Astrocyte (in vitro differentiated cells and primary cell): ENCODE measurements around the gene AARS2. TPM values are rescaled to one million over a fixed set of nuclear protein-coding genes. Genes with fewer than 3 reads are reported as not detected.

Experiments used
- DNase-seq: peaks from one replicate; pipeline ENCODE4 v3.0.0-alpha.2; 2010; ENCODE audit warnings: low read depth
- FAIRE-seq: peaks from 2 replicates; lab custom pipeline; 2011; peaks lifted over from hg19 to GRCh38; lab: Jason Lieb, UNC
- H2AFZ ChIP-seq: 2 replicates; pipeline ENCODE4 v1.6.0; 2012; ENCODE audit warnings: low read depth, low read length, inconsistent platforms
- H3K27ac ChIP-seq: 2 replicates; pipeline ENCODE4 v1.5.1; 2011; ENCODE audit warnings: low read depth, low read length, inconsistent platforms
- H3K27me3 ChIP-seq: 2 replicates; pipeline ENCODE4 v1.6.0; 2011; ENCODE audit warnings: low read length, inconsistent platforms; ENCODE audit not compliant: insufficient read depth
- H3K36me3 ChIP-seq: 2 replicates; pipeline ENCODE4 v1.5.1; 2011; ENCODE audit warnings: low read length, inconsistent platforms; ENCODE audit not compliant: insufficient read depth
- H3K4me1 ChIP-seq: 2 replicates; pipeline ENCODE4 v1.5.1; 2011; ENCODE audit warnings: low read length, inconsistent platforms; ENCODE audit not compliant: insufficient read depth
- H3K4me2 ChIP-seq: 2 replicates; pipeline ENCODE4 v1.6.0; 2012; ENCODE audit warnings: low read length, inconsistent platforms
- H3K4me3 ChIP-seq: 2 replicates; pipeline ENCODE4 v1.5.1; 2011; ENCODE audit warnings: low read depth, mild to moderate bottlenecking, low read length, inconsistent platforms; ENCODE audit not compliant: insufficient read depth
- H3K79me2 ChIP-seq: 2 replicates; pipeline ENCODE4 v1.6.0; 2012; ENCODE audit warnings: mild to moderate bottlenecking, low read length, inconsistent platforms; ENCODE audit not compliant: insufficient read depth
- H3K9ac ChIP-seq: 2 replicates; pipeline ENCODE4 v1.6.0; 2012; ENCODE audit warnings: mild to moderate bottlenecking, low read length, inconsistent platforms
- H3K9me3 ChIP-seq: 2 replicates; pipeline ENCODE4 v1.5.1; 2012; ENCODE audit warnings: low read depth, mild to moderate bottlenecking, low read length, inconsistent platforms; ENCODE audit not compliant: insufficient read depth
- H4K20me1 ChIP-seq: 2 replicates; pipeline ENCODE4 v1.6.0; 2012; ENCODE audit warnings: low read length, inconsistent platforms; ENCODE audit not compliant: insufficient read depth
- H3K27ac Mint-ChIP-seq: one replicate; pipeline ENCODE4 v1.8.0; 2021; ENCODE audit warnings: mild to moderate bottlenecking, mixed read lengths; ENCODE audit not compliant: unreplicated experiment
- H3K27me3 Mint-ChIP-seq: one replicate; pipeline ENCODE4 v1.8.0; 2021; ENCODE audit warnings: low read depth, mixed read lengths; ENCODE audit not compliant: unreplicated experiment
- H3K36me3 Mint-ChIP-seq: one replicate; pipeline ENCODE4 v1.8.0; 2021; ENCODE audit warnings: low read depth, mixed read lengths; ENCODE audit not compliant: unreplicated experiment
- H3K4me1 Mint-ChIP-seq: one replicate; pipeline ENCODE4 v1.8.0; 2021; ENCODE audit warnings: low read depth, mixed read lengths; ENCODE audit not compliant: unreplicated experiment
- H3K4me3 Mint-ChIP-seq: one replicate; pipeline ENCODE4 v1.8.0; 2021; ENCODE audit warnings: mild to moderate bottlenecking, moderate library complexity, mixed read lengths; ENCODE audit not compliant: unreplicated experiment
- H3K9me3 Mint-ChIP-seq: one replicate; pipeline ENCODE4 v1.8.0; 2021; ENCODE audit warnings: mild to moderate bottlenecking, mixed read lengths; ENCODE audit not compliant: unreplicated experiment
- EZH2 ChIP-seq: IDR thresholded peaks from 2 replicates; pipeline ENCODE4 v1.6.1; 2012; ENCODE audit warnings: mild to moderate bottlenecking, low read length, inconsistent platforms; ENCODE audit not compliant: insufficient read depth
- total RNA-seq: library from RNA; stranded (reverse); gene quantifications from 2 replicates; pipeline ENCODE4 v1.2.1, GENCODE V29; 2021
- TF ChIP-seq, protein P1 (sequence below): IDR thresholded peaks from 2 replicates; pipeline ENCODE4 v1.5.1; 2011; ENCODE audit warnings: low read depth, mild to moderate bottlenecking, inconsistent platforms, low read length, moderate library complexity; ENCODE audit not compliant: insufficient read depth

AARS2 gene
- total RNA-seq, 1 donor from 2014 or later: 12.3 TPM

DNA sequence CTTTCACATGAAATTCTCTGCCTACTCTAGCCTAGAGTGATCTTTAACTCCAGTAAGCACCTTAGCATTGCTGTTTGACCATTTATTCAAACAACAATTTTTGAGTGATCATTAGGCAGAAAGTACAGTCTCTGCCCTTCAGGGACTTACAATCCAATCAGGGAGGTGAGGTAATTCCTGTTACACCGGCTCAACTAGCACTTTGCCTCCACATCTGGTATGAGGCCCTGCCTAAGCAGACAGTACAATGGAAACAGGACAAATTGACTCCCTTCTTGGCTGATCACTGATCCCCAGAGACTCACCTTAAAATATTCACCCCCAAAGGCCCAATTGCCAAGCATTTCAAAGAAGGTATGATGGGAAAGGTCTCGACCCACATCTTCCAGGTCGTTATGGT, 1.4 kb downstream of the AARS2 start:
- Mint-ChIP-seq H3K36me3 (peaks cover 22% of the 10 kb centered on the region), H3K9me3 (no peaks in the 10 kb centered on the region), H3K4me1 (peaks cover 20% of the 10 kb centered on the region), H3K27me3 (no peaks in the 10 kb centered on the region), H3K4me3 (peak overlapping the region; percentile 96), H3K27ac (peak overlapping the region; percentile 59)
- peak overlapping the region; percentile 92 for H3K9ac ChIP-seq
- no peak overlapping the region for H3K4me3 ChIP-seq
- no peak overlapping the region for H3K27ac ChIP-seq
- peak overlapping the region; percentile 87 for H3K4me2 ChIP-seq
- H4K20me1 ChIP-seq: peaks cover 10% of the 10 kb centered on the region
- peaks cover 29% of the 10 kb centered on the region for H3K36me3 ChIP-seq
- no peak for DNase-seq
- H3K27me3 ChIP-seq: peaks cover 7% of the 10 kb centered on the region
- TF ChIP-seq, protein P1, sequence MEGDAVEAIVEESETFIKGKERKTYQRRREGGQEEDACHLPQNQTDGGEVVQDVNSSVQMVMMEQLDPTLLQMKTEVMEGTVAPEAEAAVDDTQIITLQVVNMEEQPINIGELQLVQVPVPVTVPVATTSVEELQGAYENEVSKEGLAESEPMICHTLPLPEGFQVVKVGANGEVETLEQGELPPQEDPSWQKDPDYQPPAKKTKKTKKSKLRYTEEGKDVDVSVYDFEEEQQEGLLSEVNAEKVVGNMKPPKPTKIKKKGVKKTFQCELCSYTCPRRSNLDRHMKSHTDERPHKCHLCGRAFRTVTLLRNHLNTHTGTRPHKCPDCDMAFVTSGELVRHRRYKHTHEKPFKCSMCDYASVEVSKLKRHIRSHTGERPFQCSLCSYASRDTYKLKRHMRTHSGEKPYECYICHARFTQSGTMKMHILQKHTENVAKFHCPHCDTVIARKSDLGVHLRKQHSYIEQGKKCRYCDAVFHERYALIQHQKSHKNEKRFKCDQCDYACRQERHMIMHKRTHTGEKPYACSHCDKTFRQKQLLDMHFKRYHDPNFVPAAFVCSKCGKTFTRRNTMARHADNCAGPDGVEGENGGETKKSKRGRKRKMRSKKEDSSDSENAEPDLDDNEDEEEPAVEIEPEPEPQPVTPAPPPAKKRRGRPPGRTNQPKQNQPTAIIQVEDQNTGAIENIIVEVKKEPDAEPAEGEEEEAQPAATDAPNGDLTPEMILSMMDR: no peak
- TF ChIP-seq EZH2: no peak
- H3K79me2 ChIP-seq: peaks cover 19% of the 10 kb centered on the region
- H3K4me1 ChIP-seq: peaks cover 14% of the 10 kb centered on the region
- no peak for FAIRE-seq
- no peaks in the 10 kb centered on the region for H3K9me3 ChIP-seq
- no peak overlapping the region for H2AFZ ChIP-seq

DNA sequence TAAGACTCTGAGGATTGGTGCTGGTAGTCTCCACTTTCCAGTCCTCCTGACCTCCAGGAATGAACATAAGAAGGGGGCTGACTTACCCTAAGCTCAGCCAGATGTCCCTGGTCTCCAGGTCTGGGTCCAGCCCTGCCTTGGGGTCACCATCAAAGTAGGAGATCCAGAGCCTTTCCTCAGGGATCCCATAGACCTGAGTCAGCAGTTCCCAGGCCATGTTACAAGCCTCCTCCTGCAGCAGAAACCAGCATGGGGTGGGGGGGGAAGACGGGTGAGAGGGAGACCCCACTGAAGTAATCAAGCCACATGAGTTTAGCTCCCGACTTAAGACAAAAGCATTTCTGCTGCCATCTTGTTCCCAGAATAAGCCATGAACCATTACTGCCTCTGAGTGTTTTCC, 1.8 kb downstream of the AARS2 start:
- H3K4me1 Mint-ChIP-seq: peaks cover 20% of the 10 kb centered on the region
- DNase-seq: no peak
- no peaks in the 10 kb centered on the region for H3K9me3 Mint-ChIP-seq
- no peak for FAIRE-seq
- peaks cover 22% of the 10 kb centered on the region for H3K36me3 Mint-ChIP-seq
- H3K27me3 ChIP-seq: peaks cover 7% of the 10 kb centered on the region
- no peak overlapping the region for H3K4me2 ChIP-seq
- peak overlapping the region; percentile 96 for H3K4me3 Mint-ChIP-seq
- H3K27ac Mint-ChIP-seq: no peak overlapping the region
- H2AFZ ChIP-seq: no peak overlapping the region
- peaks cover 10% of the 10 kb centered on the region for H4K20me1 ChIP-seq
- no peaks in the 10 kb centered on the region for H3K9me3 ChIP-seq
- H3K27me3 Mint-ChIP-seq: no peaks in the 10 kb centered on the region
- no peak overlapping the region for H3K27ac ChIP-seq
- H3K4me3 ChIP-seq: no peak overlapping the region
- peak overlapping the region; percentile 92 for H3K9ac ChIP-seq
- H3K4me1 ChIP-seq: peaks cover 14% of the 10 kb centered on the region
- peaks cover 19% of the 10 kb centered on the region for H3K79me2 ChIP-seq
- H3K36me3 ChIP-seq: peaks cover 29% of the 10 kb centered on the region
- TF ChIP-seq, protein P1: no peak
- no peak for TF ChIP-seq EZH2

DNA sequence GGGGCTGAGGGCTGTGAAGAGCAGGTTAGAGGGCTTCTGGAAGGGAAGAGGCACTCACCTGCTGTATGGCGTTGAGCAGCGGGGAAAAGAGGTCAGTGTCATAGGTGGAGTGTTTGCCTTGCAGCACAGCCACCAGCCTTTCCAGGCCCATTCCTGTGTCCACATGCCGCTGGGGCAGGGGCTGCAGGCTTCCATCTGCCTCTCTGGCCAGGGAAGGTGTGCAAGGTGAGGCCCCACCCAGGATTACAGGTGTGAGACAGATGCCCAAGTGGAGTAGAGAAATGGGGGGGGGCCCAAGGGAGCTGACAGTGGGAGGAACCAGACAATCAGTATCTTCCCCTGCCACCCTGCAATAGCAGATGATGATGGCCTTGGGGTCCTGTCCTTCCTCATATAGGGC, 2.9 kb downstream of the AARS2 start:
- Mint-ChIP-seq H3K27ac (no peak overlapping the region), H3K36me3 (peaks cover 25% of the 10 kb centered on the region), H3K4me3 (peak overlapping the region; percentile 23), H3K9me3 (no peaks in the 10 kb centered on the region), H3K27me3 (no peaks in the 10 kb centered on the region), H3K4me1 (peaks cover 20% of the 10 kb centered on the region)
- H2AFZ ChIP-seq: no peak overlapping the region
- H3K36me3 ChIP-seq: peaks cover 29% of the 10 kb centered on the region
- H3K9ac ChIP-seq: no peak overlapping the region
- H3K27ac ChIP-seq: no peak overlapping the region
- DNase-seq: no peak
- H4K20me1 ChIP-seq: peaks cover 10% of the 10 kb centered on the region
- H3K79me2 ChIP-seq: peaks cover 19% of the 10 kb centered on the region
- no peak for TF ChIP-seq EZH2
- TF ChIP-seq, protein P1: no peak
- no peaks in the 10 kb centered on the region for H3K27me3 ChIP-seq
- no peak for FAIRE-seq
- H3K4me2 ChIP-seq: no peak overlapping the region
- no peaks in the 10 kb centered on the region for H3K9me3 ChIP-seq
- H3K4me3 ChIP-seq: no peak overlapping the region
- peaks cover 14% of the 10 kb centered on the region for H3K4me1 ChIP-seq
